Neuron (in vitro differentiated cells): ENCODE results near the gene C22orf23.

Source experiments
- H2AFZ ChIP-seq: one replicate; pipeline ENCODE4 v1.6.1; 2013; ENCODE audit warnings: low read depth, mild to moderate bottlenecking, inconsistent platforms, low read length, moderate library complexity
- H3K27me3 ChIP-seq: one replicate; pipeline ENCODE4 v1.6.1; 2013; ENCODE audit warnings: low read length; ENCODE audit not compliant: insufficient read depth
- H3K36me3 ChIP-seq: one replicate; pipeline ENCODE4 v1.6.1; 2013; ENCODE audit warnings: low read length; ENCODE audit not compliant: insufficient read depth
- H3K4me1 ChIP-seq: one replicate; pipeline ENCODE4 v1.6.1; 2013; ENCODE audit warnings: low read length; ENCODE audit not compliant: insufficient read depth
- H3K4me3 ChIP-seq: 2 replicates; pipeline ENCODE4 v1.5.1; 2013; ENCODE audit warnings: mild to moderate bottlenecking, low read length, moderate library complexity
- H3K9me3 ChIP-seq: one replicate; pipeline ENCODE4 v1.6.1; 2013; ENCODE audit warnings: low read length

Gene C22orf23

GRCh38 chr22:37932821-37933578 is 20.4 kb downstream of the C22orf23 start:
- Histone ChIP-seq H3K36me3 (peaks cover 29% of the 10 kb centered on the region), H3K27me3 (no peaks in the 10 kb centered on the region), H3K4me1 (peaks cover 5% of the 10 kb centered on the region), H2AFZ (no peak overlapping the region), H3K9me3 (no peaks in the 10 kb centered on the region), H3K4me3 (no peak overlapping the region)

DNA sequence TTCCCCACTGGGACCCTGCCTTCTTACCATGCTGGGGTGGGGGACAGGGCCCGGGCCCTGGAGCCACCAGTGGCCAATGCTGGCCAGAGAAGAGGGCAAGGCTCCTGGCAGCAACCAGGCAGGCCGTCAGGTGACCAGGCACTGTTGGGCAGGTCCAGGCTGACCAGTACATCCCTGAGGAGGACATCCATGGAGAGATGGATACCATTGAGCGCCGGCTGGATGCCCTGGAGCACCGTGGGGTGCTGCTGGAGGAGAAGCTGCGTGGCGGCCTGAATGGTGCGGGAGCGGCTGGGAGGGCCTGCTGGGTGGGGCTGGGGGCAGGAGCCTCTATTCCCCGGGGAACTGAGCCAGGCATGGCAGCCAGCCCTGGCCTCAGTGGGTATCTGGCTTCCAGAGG is 21.0 kb downstream of the C22orf23 start:
- H3K27me3 ChIP-seq, result no peaks in the 10 kb centered on the region
- H3K4me3 ChIP-seq, result no peak overlapping the region
- no peaks in the 10 kb centered on the region for H3K9me3 ChIP-seq
- peaks cover 5% of the 10 kb centered on the region for H3K4me1 ChIP-seq
- H2AFZ ChIP-seq, result no peak overlapping the region
- H3K36me3 ChIP-seq, result peaks cover 27% of the 10 kb centered on the region

DNA sequence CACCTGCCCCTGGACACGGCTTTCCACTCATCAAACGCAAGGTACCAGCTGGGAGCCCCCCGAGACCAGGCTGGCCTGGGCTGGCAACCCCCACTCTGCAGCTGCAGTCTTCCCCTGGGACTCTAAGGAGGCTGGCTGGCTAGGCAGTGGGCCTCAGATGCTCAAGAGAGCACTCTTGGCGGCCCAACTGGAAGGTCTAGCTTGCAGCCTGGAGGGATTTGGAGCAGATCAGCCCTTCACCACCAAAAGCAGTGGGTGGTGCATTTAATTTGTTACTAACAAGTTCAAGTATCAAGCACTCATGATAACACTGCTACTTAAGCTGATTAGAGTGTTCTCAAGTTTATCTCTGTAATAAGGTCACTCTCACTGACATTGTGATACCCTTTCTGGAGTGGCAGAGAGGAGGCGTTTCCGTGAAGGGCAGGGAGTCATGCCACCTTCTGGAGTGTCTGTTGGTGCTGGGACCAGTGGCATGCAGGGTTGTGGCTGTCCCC is 21.5 kb downstream of the C22orf23 start:
- H3K4me3 ChIP-seq, result no peak overlapping the region
- H3K4me1 ChIP-seq, result peaks cover 5% of the 10 kb centered on the region
- H3K27me3 ChIP-seq, result no peaks in the 10 kb centered on the region
- H2AFZ ChIP-seq, result no peak overlapping the region
- no peaks in the 10 kb centered on the region for H3K9me3 ChIP-seq
- peaks cover 31% of the 10 kb centered on the region for H3K36me3 ChIP-seq

GRCh38 chr22:37930952-37931440 is 22.4 kb downstream of the C22orf23 start:
- H2AFZ ChIP-seq, result no peak overlapping the region
- peaks cover 5% of the 10 kb centered on the region for H3K4me1 ChIP-seq
- H3K4me3 ChIP-seq, result no peak overlapping the region
- H3K27me3 ChIP-seq, result no peaks in the 10 kb centered on the region
- H3K36me3 ChIP-seq, result peaks cover 39% of the 10 kb centered on the region
- no peaks in the 10 kb centered on the region for H3K9me3 ChIP-seq

- H3K4me1 ChIP-seq, result peaks cover 5% of the 10 kb centered on the region
- H3K4me3 ChIP-seq, result no peak overlapping the region
- H3K27me3 ChIP-seq, result no peaks in the 10 kb centered on the region
- no peaks in the 10 kb centered on the region for H3K9me3 ChIP-seq
- H2AFZ ChIP-seq, result no peak overlapping the region
- peaks cover 44% of the 10 kb centered on the region for H3K36me3 ChIP-seq
Observed at GRCh38 chr22:37930270-37930951, 23.0 kb downstream of the C22orf23 start.

DNA sequence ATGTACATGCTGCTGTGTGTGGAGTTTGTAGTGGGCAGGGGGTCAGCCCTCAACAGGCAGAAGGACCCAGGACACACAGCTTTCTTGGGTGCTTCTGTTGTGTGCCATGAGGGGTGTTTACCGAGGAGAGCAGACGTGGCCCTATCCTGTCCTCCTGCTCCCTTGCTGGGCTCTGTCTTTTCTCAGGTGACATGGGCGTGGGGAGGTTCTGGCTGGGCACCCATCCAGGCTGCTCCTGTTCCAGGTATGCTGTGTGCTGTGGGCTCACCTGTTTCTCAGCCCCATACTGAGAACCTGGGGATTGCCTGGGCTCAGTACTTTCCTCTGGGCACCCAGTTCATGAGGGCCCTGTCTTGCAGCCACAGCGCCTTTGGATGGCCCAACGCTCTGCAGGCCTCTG is 24.0 kb downstream of the C22orf23 start:
- no peak overlapping the region for H2AFZ ChIP-seq
- H3K9me3 ChIP-seq, result no peaks in the 10 kb centered on the region
- H3K4me1 ChIP-seq, result peaks cover 5% of the 10 kb centered on the region
- H3K27me3 ChIP-seq, result no peaks in the 10 kb centered on the region
- H3K36me3 ChIP-seq, result peaks cover 50% of the 10 kb centered on the region
- no peak overlapping the region for H3K4me3 ChIP-seq

- H3K9me3 ChIP-seq, result no peaks in the 10 kb centered on the region
- peaks cover 57% of the 10 kb centered on the region for H3K36me3 ChIP-seq
- H3K4me1 ChIP-seq, result no peaks in the 10 kb centered on the region
- H2AFZ ChIP-seq, result no peak overlapping the region
- H3K4me3 ChIP-seq, result no peak overlapping the region
- H3K27me3 ChIP-seq, result no peaks in the 10 kb centered on the region
Observed at GRCh38 chr22:37927637-37927936, 25.8 kb downstream of the C22orf23 start.

DNA sequence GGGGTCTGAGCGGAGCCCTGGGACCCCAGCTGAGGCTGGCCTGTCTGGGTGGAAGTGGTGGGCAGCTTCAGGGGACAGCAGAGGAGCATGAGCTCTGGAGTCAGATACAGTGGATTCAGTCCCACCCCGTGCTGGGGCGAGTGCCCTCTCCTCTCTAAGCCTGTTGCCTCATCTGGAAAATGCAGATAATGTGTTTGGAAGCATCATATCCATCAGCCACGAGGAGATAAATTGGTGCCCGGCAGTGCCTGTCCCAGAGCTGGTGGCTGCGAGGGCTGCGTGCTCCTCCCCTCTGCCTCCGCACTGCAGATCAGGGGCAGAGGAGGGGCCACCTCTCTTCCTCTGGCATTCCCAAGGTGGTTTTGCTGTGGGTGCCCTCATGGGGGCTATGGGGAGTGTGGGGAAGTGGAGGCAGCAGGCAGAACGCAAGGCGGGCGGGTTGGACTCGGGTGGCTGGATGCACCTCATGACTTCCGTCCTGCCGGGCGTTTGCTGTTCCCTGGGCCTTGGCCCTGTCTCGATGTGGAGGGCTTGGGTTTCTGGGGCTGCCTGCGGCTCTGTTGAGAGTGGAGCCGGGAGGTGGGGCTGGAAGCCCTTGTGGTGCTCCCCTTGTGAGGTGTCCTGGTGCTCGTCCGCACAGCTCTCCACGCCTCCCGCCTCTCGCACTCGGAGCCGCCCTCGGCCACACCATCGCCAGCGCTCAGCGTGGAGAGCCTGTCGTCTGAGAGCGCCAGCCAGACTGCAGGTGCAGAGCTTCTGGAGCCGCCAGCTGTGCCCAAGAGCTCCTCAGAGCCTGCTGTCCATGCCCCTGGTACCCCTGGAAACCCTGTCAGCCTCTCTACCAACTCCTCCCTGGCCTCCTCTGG is 26.4 kb downstream of the C22orf23 start:
- H3K9me3 ChIP-seq, result no peaks in the 10 kb centered on the region
- no peaks in the 10 kb centered on the region for H3K4me1 ChIP-seq
- H3K36me3 ChIP-seq, result peaks cover 51% of the 10 kb centered on the region
- H2AFZ ChIP-seq, result no peak overlapping the region
- H3K4me3 ChIP-seq, result no peak overlapping the region
- H3K27me3 ChIP-seq, result no peaks in the 10 kb centered on the region

GRCh38 chr22:37926358-37926757 is 27.0 kb downstream of the C22orf23 start:
- Histone ChIP-seq H2AFZ (no peak overlapping the region), H3K4me3 (no peak overlapping the region), H3K4me1 (no peaks in the 10 kb centered on the region), H3K9me3 (no peaks in the 10 kb centered on the region), H3K36me3 (peaks cover 48% of the 10 kb centered on the region), H3K27me3 (no peaks in the 10 kb centered on the region)

DNA sequence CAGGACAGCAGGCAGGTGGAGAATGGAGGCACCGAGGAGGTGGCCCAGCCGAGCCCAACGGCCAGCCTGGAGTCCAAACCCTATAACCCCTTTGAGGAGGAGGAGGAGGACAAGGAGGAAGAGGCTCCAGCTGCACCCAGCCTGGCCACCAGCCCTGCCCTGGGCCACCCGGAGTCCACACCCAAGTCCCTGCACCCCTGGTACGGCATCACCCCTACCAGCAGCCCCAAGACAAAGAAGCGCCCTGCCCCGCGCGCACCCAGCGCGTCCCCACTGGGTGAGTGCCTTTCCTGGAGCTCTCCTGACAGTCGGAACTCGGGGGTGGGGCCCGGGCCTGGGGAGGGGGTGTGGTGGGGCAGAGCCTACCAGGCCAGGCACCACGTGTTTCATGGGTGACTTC is 27.6 kb downstream of the C22orf23 start:
- H3K36me3 ChIP-seq, result peaks cover 48% of the 10 kb centered on the region
- H2AFZ ChIP-seq, result no peak overlapping the region
- H3K4me1 ChIP-seq, result no peaks in the 10 kb centered on the region

GRCh38 chr22:37925330-37925729 is 28.1 kb downstream of the C22orf23 start:
- Histone ChIP-seq H2AFZ (no peak overlapping the region), H3K27me3 (no peaks in the 10 kb centered on the region), H3K4me3 (no peak overlapping the region), H3K9me3 (no peaks in the 10 kb centered on the region), H3K4me1 (no peaks in the 10 kb centered on the region), H3K36me3 (peaks cover 48% of the 10 kb centered on the region)

More for the DNA sequence above, 27.6 kb downstream of the C22orf23 start:
- H3K27me3 ChIP-seq, result no peaks in the 10 kb centered on the region
- H3K9me3 ChIP-seq, result no peaks in the 10 kb centered on the region
- H3K4me3 ChIP-seq, result no peak overlapping the region

DNA sequence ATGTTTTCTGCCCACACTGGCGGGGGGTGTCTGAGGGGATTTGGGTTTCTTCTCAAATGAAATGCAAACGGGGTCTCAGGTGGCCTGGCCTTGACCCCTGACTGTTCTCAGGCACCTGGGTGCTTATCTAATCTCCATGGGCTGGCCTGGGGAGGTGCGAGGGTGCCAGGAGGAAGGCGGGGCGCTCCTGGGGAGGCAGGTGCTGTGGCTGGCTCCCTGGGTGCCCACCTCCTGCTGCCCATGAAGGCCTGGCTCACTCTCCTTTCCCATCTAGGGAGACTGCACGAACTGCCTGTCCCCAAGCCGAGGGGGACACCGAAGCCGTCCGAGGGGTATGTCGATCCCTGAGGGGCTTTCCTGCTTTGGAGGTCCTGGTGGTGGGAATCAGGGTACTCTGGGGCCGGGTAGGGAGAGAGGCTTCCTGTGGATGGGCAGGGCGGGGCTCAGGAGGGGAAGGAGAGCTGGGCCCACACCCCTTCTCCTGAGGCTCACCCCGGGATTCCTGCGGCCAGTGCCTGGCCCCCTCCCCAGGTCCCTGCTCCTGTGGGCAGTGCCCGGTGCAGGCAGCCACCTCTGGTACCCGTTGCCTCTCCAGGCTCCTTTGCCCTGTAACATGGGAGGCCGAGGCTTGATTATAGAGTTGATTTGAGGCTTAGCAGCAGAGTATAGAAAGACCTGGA is 28.9 kb downstream of the C22orf23 start:
- H3K36me3 ChIP-seq, result peaks cover 48% of the 10 kb centered on the region
- no peaks in the 10 kb centered on the region for H3K27me3 ChIP-seq

More for the DNA sequence above, 28.9 kb downstream of the C22orf23 start:
- Histone ChIP-seq H3K4me3 (no peak overlapping the region), H3K4me1 (no peaks in the 10 kb centered on the region), H3K9me3 (no peaks in the 10 kb centered on the region), H2AFZ (no peak overlapping the region)
